IPS-NIHi7 (cell line): ENCODE measurements around the gene ITGA1.

Experiments used
- DNase-seq: peaks from one replicate; pipeline ENCODE4 v3.0.0; 2012; ENCODE audit warnings: mixed read lengths; ENCODE audit errors: extremely low spot score

Gene ITGA1

DNA sequence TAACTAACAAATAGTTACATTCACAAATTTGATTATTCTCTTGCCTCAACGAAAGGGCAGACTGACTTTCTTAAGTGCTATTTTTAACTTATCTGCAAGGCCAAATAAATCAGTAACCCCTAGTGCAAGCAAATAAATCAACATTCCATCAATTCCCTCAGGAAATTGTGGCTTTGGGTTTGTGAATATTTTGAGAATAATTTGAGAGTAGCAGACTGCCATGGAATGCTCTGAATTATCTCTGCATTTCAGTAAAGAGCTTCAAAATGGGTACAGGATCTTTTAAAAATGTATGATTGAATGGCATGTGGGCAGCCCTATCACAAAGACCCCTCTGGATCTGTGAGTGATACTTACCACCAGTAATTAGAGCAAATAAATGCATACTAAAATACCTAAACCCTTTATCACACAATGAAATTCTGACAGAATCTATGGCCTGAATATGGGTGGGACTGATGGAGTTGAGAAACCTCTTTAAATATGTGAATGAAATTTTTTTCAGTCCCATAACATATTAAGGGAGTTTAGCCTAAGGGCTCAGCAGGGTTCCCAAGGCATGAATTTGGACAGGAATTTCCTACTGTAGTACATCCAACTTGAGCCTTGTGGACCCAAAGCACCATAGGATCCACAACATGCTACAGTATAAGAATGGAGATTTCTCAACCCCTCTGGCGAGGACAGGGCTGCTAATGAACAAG is 109.0 kb downstream of the ITGA1 start:
- no peak for DNase-seq

DNA sequence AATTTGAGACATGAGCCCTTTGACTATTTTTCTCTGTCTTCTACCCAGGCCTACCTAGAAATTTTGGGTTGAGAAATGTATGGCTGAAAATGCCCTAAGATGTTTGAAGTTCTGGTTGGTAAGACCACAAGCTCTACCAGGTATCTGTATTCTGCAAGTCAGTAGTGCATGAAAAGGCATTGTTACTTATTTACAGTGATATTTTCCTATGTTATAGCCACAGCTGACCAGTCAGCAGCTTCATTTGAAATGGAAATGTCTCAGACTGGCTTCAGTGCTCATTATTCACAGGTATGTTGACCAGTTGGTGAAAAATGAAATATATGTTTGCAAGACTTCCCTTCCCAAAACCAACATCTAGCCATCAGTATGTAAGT is 109.5 kb downstream of the ITGA1 start:
- no peak for DNase-seq

DNA sequence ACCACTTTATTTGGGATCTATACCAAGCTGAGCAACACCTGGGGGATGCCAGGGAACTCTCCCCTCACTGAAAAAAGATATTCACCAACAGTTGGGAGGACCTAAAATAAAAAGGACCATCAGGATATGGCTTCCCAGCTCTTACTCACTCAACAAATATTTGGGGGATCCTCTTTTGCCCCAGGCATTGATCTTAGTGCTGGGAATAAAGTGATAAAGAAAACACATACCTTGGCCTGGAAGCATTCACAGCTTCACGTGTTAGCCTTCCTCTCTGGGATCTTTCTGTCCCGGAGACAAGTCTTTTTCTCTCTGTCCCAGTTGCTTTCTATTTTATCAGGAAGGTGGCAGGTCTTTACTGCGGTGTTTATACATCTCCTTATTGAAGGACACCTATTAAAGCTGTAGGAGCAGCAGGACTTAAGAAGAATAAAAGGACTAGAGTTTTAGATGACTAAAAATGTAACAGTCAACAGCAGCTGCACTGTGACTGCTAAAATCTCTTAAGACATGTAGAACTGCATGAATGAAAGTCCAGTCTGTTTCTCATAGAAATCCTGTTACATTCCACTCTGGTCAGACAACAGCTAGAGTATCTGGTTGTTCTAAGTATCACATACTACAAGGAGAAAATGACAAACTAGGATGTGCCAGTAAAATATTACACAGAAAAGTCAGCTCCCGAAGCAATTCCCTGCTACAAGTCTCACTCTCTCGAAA is 111.4 kb downstream of the ITGA1 start:
- DNase-seq = no peak

DNA sequence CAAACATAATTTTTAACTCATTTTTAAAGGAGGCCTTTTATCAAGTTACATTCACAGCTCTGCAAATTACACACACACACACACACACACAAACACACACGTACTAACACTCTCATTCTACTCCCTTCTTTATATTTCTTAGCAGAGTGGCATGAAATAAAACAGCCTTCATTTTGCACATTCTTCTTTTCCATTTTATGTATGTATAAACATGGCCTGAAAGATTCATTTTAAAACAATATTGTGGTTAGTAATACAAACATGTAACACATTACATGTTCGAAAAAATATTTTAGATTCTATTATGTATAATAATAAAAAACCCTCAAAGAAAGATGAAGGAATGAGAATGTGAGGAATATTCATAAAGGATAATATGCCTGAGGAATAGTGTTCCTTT is 115.4 kb downstream of the ITGA1 start:
- DNase-seq = no peak

DNA sequence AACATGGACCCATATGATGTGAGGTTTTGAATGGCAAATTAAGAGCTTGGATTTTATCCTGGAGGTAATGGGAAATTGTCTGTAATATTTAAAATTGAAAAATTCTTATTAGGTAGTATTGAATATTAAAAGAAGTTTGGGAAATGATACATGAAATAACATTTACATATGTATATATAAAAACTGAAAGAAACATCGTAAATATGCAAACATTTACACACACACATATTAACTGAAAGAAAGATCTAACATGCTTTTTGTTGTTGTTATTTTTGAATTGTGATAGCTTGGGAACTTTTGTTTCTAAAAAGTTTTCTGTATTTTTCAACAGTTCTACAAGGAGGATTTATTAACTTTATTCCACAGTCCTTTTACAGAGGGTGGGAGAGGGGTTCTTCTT is 118.6 kb downstream of the ITGA1 start:
- DNase-seq = no peak

DNA sequence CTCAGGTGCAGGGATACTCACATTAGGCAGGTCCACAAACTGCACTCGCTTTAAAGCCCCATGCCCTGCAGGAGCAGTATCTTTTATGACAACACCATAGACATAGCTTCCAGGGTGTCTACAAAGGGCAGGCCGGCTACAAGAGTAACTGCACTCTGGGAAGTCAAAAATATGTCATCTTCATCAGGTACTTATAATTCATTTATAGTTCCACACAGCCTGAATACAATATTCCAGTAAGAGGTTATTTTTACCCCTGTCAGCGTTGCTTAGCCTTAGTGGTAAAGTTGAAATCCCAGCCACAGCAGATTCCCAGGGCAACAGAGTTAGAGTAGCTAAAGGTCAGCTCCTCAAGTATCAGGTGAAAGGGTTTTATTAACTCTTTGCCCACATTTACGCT is 119.1 kb downstream of the ITGA1 start:
- DNase-seq = no peak

DNA sequence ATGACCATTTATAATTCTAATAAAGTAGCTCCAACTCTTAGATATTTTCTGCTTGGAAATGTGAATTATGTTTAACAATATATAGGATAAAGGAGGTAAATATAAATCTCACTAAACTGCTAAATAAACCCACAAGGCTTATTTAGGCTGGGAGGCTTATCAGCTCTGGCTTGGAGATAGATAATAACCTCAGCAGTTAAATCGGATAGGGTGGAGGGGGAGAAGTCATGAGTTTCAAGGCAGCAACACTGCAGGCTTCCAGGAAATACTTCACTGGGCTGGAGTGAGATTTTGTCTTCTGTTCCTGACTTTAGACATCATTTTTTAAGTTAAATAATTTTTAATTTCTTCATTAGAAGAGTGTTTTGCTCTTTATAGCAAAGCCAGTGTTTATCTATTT is 121.5 kb downstream of the ITGA1 start:
- DNase-seq = no peak

DNA sequence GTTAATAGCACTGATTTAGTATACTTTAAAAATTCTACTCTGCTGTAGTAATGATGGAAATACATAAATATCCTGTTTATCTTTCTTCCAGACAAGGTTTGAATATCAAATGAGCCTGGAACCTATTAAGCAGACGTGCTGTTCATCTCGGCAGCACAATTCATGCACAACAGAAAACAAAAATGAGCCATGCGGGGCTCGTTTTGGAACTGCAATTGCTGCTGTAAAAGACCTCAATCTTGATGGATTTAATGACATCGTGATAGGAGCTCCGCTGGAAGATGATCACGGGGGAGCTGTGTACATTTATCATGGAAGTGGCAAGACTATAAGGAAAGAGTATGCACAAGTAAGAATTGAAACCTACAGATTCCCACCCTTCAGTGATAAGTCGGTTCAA is 122.4 kb downstream of the ITGA1 start:
- no peak for DNase-seq

DNA sequence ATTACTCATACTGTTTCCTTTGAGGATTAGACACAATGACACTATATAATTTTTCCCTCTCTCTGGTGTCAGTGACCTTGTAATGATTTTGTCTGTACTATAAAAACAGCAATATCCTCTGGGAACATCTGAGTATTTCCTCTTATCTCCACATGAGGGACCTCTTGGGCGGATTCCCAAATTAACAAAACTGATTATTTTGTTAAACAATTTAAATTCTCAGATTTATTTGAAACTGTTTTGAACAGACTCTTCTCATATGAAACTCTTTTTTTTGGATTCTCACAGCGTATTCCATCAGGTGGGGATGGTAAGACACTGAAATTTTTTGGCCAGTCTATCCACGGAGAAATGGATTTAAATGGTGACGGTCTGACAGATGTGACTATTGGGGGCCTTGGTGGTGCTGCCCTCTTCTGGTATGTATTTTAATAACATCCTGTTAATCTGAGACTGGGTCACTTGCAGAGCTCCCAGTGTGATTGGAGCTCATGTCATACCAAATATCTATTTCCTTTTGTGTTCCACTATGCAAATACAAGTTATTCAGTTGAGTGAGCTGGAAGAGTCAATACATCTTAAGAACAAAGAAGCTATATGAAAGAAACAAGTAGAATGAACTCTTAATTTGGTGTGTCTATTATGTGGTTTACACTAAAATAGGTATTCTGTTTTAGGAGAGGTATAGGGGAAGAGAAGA is 127.6 kb downstream of the ITGA1 start:
- DNase-seq = peak; percentile 71

DNA sequence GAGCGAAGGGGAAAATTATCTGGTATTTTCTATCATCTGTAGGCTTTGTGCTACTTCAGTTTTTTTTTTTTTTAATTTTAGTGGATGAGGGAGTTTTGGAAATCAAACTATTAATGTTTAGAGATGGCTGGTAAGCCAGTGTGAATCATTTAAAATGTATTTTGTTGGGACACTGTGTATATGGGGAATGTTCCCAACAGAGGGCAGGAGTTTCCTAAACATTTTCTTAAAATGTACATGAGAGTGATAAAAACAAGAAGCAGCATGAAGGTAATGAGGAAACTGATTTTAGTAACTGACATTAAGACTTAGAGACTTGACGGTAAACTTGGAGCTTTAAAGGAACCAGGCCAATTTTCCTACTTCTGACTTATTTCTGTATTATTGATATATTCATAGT is 133.2 kb downstream of the ITGA1 start:
- no peak for DNase-seq

DNA sequence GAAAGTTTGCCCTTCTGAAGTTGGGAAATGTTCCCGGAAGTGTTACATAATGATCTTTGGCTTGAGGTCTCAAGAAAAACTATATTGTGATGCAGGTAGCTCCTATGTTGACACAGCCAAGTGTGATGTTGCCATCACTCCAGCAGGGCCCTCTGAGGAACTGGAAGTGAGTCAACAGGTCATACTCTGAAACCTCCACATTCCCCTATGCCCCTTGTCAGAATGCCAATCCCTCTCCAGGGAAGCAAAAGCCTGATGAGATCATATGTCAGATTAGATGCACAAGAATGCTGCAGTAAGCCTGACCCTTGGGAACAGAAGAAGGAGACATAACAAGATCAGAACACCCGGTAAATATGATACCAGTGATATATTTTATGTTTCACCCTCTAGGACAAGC is 134.7 kb downstream of the ITGA1 start:
- peak; percentile 35 for DNase-seq

DNA sequence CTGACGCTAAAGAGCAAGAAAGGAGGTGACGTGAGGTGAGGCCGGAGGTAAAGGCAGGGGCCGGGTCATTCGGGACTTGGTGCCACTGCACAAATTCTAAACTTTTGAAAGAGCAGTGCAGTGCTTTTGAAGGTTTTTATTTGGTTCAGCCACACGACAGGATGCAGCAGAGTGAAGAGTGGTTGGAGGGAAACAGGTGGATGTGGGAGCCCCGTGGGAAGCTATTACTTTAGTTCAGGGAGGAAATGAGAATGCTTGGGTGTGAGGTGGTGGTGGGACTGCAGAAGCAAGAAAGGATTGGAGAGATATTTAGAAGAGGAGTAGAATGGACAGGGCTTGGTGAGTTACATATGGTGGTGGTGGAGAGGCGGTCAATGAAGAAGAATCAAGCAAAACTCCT is 136.7 kb downstream of the ITGA1 start:
- no peak for DNase-seq

DNA sequence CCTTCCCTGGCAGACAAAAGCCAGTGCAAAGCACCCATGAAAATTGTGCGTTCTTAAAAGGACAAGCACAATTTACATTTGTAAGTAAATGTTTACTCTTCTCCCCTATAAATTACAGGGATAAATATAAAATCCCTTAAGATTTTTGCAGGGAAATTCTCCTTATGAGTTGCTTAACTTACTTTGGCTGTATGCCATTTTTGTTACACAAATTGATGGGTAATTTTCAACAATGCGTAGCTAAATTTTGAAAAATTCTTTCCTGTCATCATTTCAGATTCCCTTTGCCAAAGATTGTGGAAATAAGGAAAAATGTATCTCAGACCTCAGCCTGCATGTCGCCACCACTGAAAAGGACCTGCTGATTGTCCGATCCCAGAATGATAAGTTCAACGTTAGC is 137.3 kb downstream of the ITGA1 start:
- no peak for DNase-seq

DNA sequence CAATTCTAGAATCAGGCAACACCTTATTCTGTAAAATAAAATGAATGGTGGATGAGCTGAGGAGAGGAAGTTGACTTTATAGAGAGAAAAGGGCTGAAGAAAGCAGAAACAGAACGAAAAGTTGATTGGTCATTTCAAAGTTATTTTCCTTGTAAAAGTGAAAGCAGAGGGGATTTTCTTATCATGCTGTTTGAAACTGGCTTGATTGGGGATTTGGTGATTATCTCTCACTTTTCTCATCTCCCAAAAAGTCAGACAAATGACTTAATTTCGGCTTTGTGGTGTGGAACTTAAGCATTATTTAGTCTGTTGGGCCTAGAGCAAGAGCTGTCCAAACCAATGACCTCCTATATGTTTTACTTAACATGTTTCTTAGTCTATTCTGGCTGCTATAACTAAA is 141.0 kb downstream of the ITGA1 start:
- DNase-seq = no peak

DNA sequence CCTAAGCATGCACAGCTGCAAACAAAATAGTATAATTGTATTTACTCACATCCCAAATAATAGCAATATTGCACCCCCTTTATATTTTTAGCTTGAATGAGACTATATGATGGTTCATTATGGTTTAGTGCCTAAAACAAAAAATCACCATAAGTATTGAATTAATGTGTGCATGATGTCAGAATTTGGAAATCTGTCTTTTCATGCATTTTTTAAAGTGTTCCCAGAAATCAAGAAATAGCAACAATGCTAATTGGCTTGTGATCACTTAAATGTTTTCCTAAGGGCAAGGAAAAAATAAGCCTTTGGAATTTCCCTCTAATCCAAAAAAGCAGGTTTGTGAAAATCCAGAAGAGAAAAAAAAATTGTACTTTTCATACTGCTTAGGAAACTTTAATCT is 150.5 kb downstream of the ITGA1 start:
- DNase-seq = no peak

DNA sequence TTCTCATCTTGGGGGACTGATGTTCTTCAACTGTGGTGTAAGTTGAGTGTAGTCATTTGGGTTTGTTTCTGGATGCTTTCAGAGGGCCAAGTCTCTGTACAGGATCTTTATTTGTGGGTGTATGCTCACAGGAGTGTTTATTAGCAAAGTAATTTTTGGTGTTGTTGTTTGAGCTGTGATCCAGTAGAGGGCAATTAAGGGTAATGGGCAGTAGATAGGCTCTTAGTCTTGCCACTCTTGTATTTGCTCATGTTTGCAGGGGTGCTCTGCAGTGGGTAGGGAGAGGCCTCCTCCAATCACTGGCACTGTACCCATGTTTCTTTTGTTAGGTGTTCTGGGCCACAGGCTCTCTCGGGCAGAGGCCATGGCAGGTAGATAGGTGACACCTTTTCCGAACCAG is 155.6 kb downstream of the ITGA1 start:
- no peak for DNase-seq

DNA sequence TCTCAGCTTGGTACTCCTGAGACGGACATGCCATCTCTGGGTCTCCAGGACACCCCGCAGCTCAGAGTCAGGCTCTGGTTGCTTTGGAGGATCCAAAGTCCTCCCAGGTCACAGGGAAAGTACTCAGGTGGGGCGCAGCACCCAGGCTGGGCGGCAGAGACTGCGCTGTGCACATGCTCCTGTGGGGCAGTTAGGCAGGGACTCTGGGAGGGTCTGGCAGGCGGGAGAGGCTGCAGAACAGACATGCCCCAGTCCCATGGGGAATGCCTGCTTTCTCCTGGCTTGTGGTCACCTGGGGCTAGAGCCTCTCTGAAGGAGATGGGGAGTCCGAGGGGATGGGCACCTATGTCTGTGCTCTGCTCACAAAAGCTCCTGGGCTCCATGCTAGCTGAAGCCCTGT is 156.1 kb downstream of the ITGA1 start:
- no peak for DNase-seq

DNA sequence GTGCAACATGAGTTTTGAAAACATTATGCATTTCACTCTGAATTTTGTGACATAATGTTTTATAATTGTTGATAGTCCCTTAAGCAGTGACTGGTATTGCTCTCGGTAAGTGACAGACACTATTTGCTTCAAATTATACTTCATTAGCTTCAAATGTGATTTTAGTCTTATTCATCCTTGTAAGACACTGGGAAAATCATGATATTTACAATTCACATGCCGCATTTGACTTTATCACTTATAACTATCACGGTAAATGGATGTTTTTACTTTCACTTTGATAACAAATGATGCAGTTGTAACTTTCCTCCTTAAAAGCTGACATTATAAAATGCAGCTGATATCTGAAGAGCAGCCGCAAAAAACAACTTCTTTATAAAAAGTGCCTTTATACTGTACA is 157.3 kb downstream of the ITGA1 start:
- DNase-seq = no peak

DNA sequence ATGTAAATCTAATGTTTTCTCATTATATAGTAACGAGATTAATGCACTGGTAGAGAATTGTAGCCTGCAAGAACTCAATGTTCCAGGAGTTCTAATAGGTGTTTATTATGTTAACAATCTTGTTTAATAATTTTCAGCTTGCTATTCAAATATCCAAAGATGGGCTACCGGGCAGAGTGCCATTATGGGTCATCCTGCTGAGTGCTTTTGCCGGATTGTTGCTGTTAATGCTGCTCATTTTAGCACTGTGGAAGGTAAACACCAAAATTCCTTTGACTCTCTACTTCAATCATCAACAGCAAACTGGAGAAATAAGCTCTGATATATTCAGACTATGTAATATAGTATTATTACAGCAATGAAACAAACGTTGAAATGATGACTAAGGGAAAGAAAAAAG is 159.5 kb downstream of the ITGA1 start:
- DNase-seq = no peak

DNA sequence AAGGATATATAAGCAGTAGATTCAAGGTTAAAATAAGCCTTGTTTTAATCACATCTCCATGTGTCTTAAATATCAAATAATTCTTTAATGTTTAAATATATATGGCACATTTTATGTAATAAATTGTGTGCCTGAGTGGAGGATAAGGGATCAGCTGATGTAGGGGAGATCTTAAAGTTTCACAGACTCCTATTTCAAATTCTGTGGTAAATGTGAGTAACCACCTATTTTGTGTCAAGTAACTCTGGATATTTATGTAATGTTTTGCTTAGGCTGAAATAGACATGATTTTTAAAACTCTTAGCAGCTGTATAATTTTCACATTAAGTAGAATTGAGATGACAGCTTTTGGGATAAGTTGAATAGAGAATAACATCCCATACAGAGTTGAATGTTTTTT is 160.1 kb downstream of the ITGA1 start:
- no peak for DNase-seq

DNA sequence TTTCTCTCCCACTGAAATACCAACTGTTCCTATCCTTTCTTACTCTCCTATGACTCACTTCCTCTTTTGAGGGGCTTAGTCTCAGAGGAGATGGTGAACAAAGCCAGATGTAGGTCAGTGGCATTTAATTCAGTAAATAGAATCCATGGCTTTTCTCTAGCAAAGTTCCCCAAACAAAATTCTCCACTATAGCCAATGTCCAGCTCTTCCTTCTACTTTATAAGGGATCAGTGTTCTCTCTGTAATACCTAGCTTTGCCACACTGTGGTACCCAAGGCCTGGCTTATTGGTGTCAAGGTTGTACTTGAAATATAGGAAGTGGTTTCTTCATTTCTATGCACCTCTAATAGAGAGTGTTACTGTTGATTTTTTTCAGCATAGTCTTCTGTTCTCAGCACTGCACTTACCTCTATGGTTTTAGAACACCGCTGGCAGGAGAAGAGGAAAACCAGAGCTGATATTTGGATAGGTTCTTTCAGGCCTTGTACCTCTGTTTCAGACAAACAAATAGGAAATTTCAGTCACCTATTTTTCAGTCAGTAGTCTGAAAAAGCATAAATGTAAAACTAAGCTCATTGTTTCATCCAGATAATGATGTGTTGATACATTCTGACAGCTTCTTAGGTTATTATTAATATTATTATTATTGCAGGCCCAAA is 160.8 kb downstream of the ITGA1 start:
- peak; percentile 60 for DNase-seq

DNA sequence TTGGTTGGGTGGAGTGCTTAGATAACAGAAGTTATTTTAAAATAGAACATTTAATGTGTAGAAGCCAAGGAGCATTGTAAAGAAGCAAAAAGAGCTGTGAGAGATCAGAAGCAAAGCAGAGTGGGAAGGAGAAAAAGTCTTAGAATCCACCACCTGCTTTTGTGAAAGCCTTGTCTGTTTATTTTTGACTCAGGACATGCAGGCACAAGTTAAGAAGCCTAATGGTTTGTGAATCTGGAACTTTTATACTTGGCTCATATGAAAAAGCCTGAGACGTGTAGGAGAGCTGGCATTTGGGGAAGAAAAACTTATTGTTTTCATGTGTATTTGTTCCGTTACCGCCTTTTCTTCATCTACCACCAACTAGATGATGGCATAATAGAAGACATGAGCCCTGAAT is 163.0 kb downstream of the ITGA1 start:
- no peak for DNase-seq

DNA sequence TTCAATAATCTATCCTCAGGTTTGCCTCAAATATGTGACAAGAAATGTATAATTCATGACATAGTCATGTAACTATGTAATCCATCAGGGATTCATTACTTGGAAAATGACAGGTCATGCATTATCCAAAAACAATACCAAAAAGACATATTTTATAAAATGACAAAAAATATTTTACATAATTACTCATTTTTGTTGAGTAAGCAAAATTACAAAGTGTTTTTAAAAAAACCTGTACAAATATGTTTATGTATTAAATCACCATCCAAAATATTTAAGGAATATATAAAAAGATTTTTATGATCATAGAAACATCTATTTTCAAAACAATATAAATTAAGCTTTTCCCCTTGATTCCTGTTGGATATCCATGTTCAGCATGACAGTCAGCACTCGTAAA is 164.8 kb downstream of the ITGA1 start:
- no peak for DNase-seq
